ENCODE data around the gene FFAR2. TPM values are rescaled to one million over a fixed set of nuclear protein-coding genes. Genes with fewer than 3 reads are reported as not detected.

FFAR2 gene
- total and polyA plus RNA-seq, 4 donors: 0.25 to 0.84 (median 0.47) TPM

GRCh38 chr19:35442091-35442490 lies 6.0 kb upstream of the FFAR2 start:
- Histone ChIP-seq H3K4me3 (ENCODE audit: low read depth in 1 of 3, low read length in 3 of 3) (no peak overlapping the region), H3K27ac (ENCODE audit: low read depth in 1 of 2, low read length in 2 of 2) (no peak overlapping the region), H3K27me3 (ENCODE audit: control insufficient read depth in 4 of 4, insufficient read depth in 4 of 4, low read length in 3 of 4) (no peaks in the 10 kb centered on the region), H3K4me1 (ENCODE audit: control insufficient read depth in 4 of 4, insufficient read depth in 4 of 4, low read length in 3 of 4) (peaks cover 0 to 5% (median 3%) of the 10 kb centered on the region in 4 donors), H3K9me3 (ENCODE audit: control insufficient read depth in 4 of 4, low read length in 3 of 4) (no peaks in the 10 kb centered on the region), H3K36me3 (ENCODE audit: control insufficient read depth in 4 of 4, insufficient read depth in 3 of 4, low read depth in 1 of 4, low read length in 3 of 4) (no peaks in the 10 kb centered on the region), H3K9ac (ENCODE audit: low read depth in 1 of 2, low read length in 2 of 2) (no peak overlapping the region)
- 74% methylated on average over 7 of the region's 7 CpGs for WGBS
- DNase-seq (ENCODE audit: low spot score): no peak
- TF ChIP-seq EGR1 (IDR thresholded peaks at IDR 0.05; ENCODE audit: low read depth in 2 of 2) (no peak), GABPA (IDR thresholded peaks at IDR 0.05 in 1 of 2, conservative IDR thresholded peaks at IDR 0.05 in 1 of 2) (no peak), JUND (IDR thresholded peaks at IDR 0.05) (no peak), FOXA2 (IDR thresholded peaks at IDR 0.05) (no peak), RXRA (IDR thresholded peaks at IDR 0.05) (no peak), RAD21 (IDR thresholded peaks at IDR 0.05) (no peak)

GRCh38 chr19:35444735-35445134 lies 3.3 kb upstream of the FFAR2 start:
- no peaks in the 10 kb centered on the region for H3K27me3 ChIP-seq (ENCODE audit: control insufficient read depth in 4 of 4, insufficient read depth in 4 of 4, low read length in 3 of 4)
- WGBS: 92% methylated on average over 1 of the region's 1 CpG

DNA sequence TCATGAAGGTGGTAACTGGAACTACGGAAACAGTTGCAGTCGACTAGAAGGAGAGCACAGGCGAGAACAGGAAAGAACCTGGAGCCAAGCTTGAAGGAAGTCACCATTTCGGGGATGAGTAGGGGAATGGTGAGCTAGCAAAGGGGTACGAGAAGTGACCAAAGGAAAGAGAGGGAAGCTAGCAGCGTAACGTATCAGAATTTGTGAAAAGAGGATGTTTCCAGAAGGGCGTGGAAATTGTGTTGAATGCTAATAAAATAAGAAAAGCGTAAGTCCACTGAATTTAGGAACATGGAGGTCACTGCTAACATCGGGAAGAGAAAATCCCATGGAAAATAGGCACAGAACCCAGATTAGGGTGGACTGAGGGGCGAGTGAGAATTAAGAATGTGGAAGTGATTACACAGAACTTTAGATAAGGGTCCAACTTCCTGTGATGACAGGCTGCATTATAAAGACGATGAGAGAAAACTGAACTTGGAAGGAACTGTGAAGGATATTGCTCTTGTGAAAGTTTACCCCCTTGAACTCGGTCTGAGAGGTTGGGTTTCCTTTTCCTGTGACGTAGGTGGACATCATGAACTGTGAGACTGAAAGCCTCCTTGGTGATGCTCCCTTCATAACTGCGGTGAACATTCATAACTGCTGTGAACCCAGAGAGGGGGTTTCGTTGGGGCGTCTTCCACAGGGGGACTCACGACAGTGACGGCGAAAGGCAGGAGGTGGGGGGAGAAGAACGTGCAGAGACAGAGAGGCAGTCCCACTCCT lies 2.0 kb upstream of the FFAR2 start:
- H3K4me1 ChIP-seq (ENCODE audit: control insufficient read depth in 4 of 4, insufficient read depth in 4 of 4, low read length in 3 of 4): peaks cover 0 to 8% (median 0%) of the 10 kb centered on the region in 4 donors
- no peak overlapping the region for H3K4me3 ChIP-seq (ENCODE audit: low read depth in 1 of 3, low read length in 3 of 3)
- TF ChIP-seq YY1 (IDR thresholded peaks at IDR 0.05) (no peak), FOXA2 (IDR thresholded peaks at IDR 0.05) (no peak), RAD21 (IDR thresholded peaks at IDR 0.05) (no peak), GABPA (IDR thresholded peaks at IDR 0.05 in 1 of 2, conservative IDR thresholded peaks at IDR 0.05 in 1 of 2) (peak; percentile 47 to 69), NR2F2 (IDR thresholded peaks at IDR 0.05) (peak; percentile 88), SP1 (IDR thresholded peaks at IDR 0.05) (peak; percentile 52), RXRA (IDR thresholded peaks at IDR 0.05) (peak; percentile 44 to 57)
- TF ChIP-seq, protein P1, sequence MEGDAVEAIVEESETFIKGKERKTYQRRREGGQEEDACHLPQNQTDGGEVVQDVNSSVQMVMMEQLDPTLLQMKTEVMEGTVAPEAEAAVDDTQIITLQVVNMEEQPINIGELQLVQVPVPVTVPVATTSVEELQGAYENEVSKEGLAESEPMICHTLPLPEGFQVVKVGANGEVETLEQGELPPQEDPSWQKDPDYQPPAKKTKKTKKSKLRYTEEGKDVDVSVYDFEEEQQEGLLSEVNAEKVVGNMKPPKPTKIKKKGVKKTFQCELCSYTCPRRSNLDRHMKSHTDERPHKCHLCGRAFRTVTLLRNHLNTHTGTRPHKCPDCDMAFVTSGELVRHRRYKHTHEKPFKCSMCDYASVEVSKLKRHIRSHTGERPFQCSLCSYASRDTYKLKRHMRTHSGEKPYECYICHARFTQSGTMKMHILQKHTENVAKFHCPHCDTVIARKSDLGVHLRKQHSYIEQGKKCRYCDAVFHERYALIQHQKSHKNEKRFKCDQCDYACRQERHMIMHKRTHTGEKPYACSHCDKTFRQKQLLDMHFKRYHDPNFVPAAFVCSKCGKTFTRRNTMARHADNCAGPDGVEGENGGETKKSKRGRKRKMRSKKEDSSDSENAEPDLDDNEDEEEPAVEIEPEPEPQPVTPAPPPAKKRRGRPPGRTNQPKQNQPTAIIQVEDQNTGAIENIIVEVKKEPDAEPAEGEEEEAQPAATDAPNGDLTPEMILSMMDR (IDR thresholded peaks at IDR 0.05; ENCODE audit: low read depth, low read length, missing input control): no peak
- TF ChIP-seq, protein P2, sequence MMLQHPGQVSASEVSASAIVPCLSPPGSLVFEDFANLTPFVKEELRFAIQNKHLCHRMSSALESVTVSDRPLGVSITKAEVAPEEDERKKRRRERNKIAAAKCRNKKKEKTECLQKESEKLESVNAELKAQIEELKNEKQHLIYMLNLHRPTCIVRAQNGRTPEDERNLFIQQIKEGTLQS (IDR thresholded peaks at IDR 0.05): no peak
- no peak overlapping the region for H3K9ac ChIP-seq (ENCODE audit: low read depth in 1 of 2, low read length in 2 of 2)
- H3K27ac ChIP-seq (ENCODE audit: low read depth in 1 of 2, low read length in 2 of 2): peak overlapping the region; percentile 39 to 61
- H3K36me3 ChIP-seq (ENCODE audit: control insufficient read depth in 4 of 4, insufficient read depth in 3 of 4, low read depth in 1 of 4, low read length in 3 of 4): no peaks in the 10 kb centered on the region
- no peak for DNase-seq (ENCODE audit: low spot score)
- 75% methylated on average over 21 of the region's 21 CpGs for WGBS
- H3K9me3 ChIP-seq (ENCODE audit: control insufficient read depth in 4 of 4, low read length in 3 of 4): no peaks in the 10 kb centered on the region
- no peaks in the 10 kb centered on the region for H3K27me3 ChIP-seq (ENCODE audit: control insufficient read depth in 4 of 4, insufficient read depth in 4 of 4, low read length in 3 of 4)

More at GRCh38 chr19:35444735-35445134, 3.3 kb upstream of the FFAR2 start:
- TF ChIP-seq FOXA1 (IDR thresholded peaks at IDR 0.05) (no peak), SP1 (IDR thresholded peaks at IDR 0.05) (no peak), GABPA (IDR thresholded peaks at IDR 0.05 in 1 of 2, conservative IDR thresholded peaks at IDR 0.05 in 1 of 2) (no peak), RXRA (IDR thresholded peaks at IDR 0.05) (no peak), TAF1 (conservative IDR thresholded peaks at IDR 0.05) (no peak), YY1 (IDR thresholded peaks at IDR 0.05) (no peak), RAD21 (IDR thresholded peaks at IDR 0.05) (no peak), JUND (IDR thresholded peaks at IDR 0.05) (no peak)
- TF ChIP-seq, protein P3, sequence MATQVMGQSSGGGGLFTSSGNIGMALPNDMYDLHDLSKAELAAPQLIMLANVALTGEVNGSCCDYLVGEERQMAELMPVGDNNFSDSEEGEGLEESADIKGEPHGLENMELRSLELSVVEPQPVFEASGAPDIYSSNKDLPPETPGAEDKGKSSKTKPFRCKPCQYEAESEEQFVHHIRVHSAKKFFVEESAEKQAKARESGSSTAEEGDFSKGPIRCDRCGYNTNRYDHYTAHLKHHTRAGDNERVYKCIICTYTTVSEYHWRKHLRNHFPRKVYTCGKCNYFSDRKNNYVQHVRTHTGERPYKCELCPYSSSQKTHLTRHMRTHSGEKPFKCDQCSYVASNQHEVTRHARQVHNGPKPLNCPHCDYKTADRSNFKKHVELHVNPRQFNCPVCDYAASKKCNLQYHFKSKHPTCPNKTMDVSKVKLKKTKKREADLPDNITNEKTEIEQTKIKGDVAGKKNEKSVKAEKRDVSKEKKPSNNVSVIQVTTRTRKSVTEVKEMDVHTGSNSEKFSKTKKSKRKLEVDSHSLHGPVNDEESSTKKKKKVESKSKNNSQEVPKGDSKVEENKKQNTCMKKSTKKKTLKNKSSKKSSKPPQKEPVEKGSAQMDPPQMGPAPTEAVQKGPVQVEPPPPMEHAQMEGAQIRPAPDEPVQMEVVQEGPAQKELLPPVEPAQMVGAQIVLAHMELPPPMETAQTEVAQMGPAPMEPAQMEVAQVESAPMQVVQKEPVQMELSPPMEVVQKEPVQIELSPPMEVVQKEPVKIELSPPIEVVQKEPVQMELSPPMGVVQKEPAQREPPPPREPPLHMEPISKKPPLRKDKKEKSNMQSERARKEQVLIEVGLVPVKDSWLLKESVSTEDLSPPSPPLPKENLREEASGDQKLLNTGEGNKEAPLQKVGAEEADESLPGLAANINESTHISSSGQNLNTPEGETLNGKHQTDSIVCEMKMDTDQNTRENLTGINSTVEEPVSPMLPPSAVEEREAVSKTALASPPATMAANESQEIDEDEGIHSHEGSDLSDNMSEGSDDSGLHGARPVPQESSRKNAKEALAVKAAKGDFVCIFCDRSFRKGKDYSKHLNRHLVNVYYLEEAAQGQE (IDR thresholded peaks at IDR 0.05): no peak
- Histone ChIP-seq H3K27ac (ENCODE audit: low read depth in 1 of 2, low read length in 2 of 2) (no peak overlapping the region), H3K9ac (ENCODE audit: low read depth in 1 of 2, low read length in 2 of 2) (no peak overlapping the region), H3K4me1 (ENCODE audit: control insufficient read depth in 4 of 4, insufficient read depth in 4 of 4, low read length in 3 of 4) (peaks cover 0 to 6% (median 0%) of the 10 kb centered on the region in 4 donors), H3K36me3 (ENCODE audit: control insufficient read depth in 4 of 4, insufficient read depth in 3 of 4, low read depth in 1 of 4, low read length in 3 of 4) (no peaks in the 10 kb centered on the region), H3K4me3 (ENCODE audit: low read depth in 1 of 3, low read length in 3 of 3) (no peak overlapping the region), H3K9me3 (ENCODE audit: control insufficient read depth in 4 of 4, low read length in 3 of 4) (no peaks in the 10 kb centered on the region)
- no peak for DNase-seq (ENCODE audit: low spot score)
